ENCODE measurements around the gene TTLL10.

TTLL10 gene

GRCh38 chr1:1144843-1145546 lies 28.7 kb upstream of the TTLL10 start:
- H3K4me3 Mint-ChIP-seq: no peak overlapping the region
- H3K36me3 Mint-ChIP-seq (ENCODE audit: low read depth): no peaks in the 10 kb centered on the region
- TF ChIP-seq CTCF (IDR thresholded peaks at IDR 0.05): no peak
- no peak for DNase-seq
- no peak overlapping the region for H3K27ac Mint-ChIP-seq
- H3K9me3 Mint-ChIP-seq: no peaks in the 10 kb centered on the region
- peaks cover 8% of the 10 kb centered on the region for H3K4me1 Mint-ChIP-seq
- H3K27me3 Mint-ChIP-seq (ENCODE audit: low read depth, poor library complexity): peaks cover 12% of the 10 kb centered on the region

GRCh38 chr1:1145547-1145914 lies 28.1 kb upstream of the TTLL10 start:
- no peak overlapping the region for H3K27ac Mint-ChIP-seq
- no peaks in the 10 kb centered on the region for H3K36me3 Mint-ChIP-seq (ENCODE audit: low read depth)
- DNase-seq: no peak
- peaks cover 12% of the 10 kb centered on the region for H3K27me3 Mint-ChIP-seq (ENCODE audit: low read depth, poor library complexity)
- H3K4me3 Mint-ChIP-seq: no peak overlapping the region
- no peak for TF ChIP-seq CTCF (IDR thresholded peaks at IDR 0.05)
- no peaks in the 10 kb centered on the region for H3K9me3 Mint-ChIP-seq
- peaks cover 8% of the 10 kb centered on the region for H3K4me1 Mint-ChIP-seq

GRCh38 chr1:1146026-1146425 lies 27.7 kb upstream of the TTLL10 start:
- Mint-ChIP-seq H3K4me1 (peaks cover 8% of the 10 kb centered on the region), H3K27me3 (ENCODE audit: low read depth, poor library complexity) (peaks cover 12% of the 10 kb centered on the region), H3K4me3 (no peak overlapping the region), H3K9me3 (no peaks in the 10 kb centered on the region), H3K27ac (no peak overlapping the region), H3K36me3 (ENCODE audit: low read depth) (no peaks in the 10 kb centered on the region)
- no peak for DNase-seq
- no peak for TF ChIP-seq CTCF (IDR thresholded peaks at IDR 0.05)

- H3K27me3 Mint-ChIP-seq (ENCODE audit: low read depth, poor library complexity): peaks cover 12% of the 10 kb centered on the region
- peaks cover 8% of the 10 kb centered on the region for H3K4me1 Mint-ChIP-seq
- H3K27ac Mint-ChIP-seq: peak overlapping the region; percentile 48
- H3K36me3 Mint-ChIP-seq (ENCODE audit: low read depth): no peaks in the 10 kb centered on the region
- TF ChIP-seq CTCF (IDR thresholded peaks at IDR 0.05): no peak
- DNase-seq: no peak
- no peaks in the 10 kb centered on the region for H3K9me3 Mint-ChIP-seq
- H3K4me3 Mint-ChIP-seq: no peak overlapping the region
Measured at GRCh38 chr1:1146596-1146995, 27.1 kb upstream of the TTLL10 start.

- DNase-seq: no peak
- peaks cover 10% of the 10 kb centered on the region for H3K36me3 Mint-ChIP-seq (ENCODE audit: low read depth)
- H3K4me1 Mint-ChIP-seq: peaks cover 8% of the 10 kb centered on the region
- H3K27ac Mint-ChIP-seq: no peak overlapping the region
- no peak overlapping the region for H3K4me3 Mint-ChIP-seq
- peaks cover 11% of the 10 kb centered on the region for H3K27me3 Mint-ChIP-seq (ENCODE audit: low read depth, poor library complexity)
- peaks cover 12% of the 10 kb centered on the region for H3K9me3 Mint-ChIP-seq
- TF ChIP-seq CTCF (IDR thresholded peaks at IDR 0.05): no peak
Measured at GRCh38 chr1:1148061-1148460, 25.6 kb upstream of the TTLL10 start.

GRCh38 chr1:1148569-1148968 lies 25.1 kb upstream of the TTLL10 start:
- Mint-ChIP-seq H3K36me3 (ENCODE audit: low read depth) (peaks cover 15% of the 10 kb centered on the region), H3K27me3 (ENCODE audit: low read depth, poor library complexity) (peaks cover 11% of the 10 kb centered on the region), H3K27ac (no peak overlapping the region), H3K4me1 (peaks cover 8% of the 10 kb centered on the region), H3K4me3 (no peak overlapping the region), H3K9me3 (peaks cover 17% of the 10 kb centered on the region)
- DNase-seq: no peak
- TF ChIP-seq CTCF (IDR thresholded peaks at IDR 0.05): no peak

Measured in nephron progenitor cell (in vitro differentiated cells).